HepG2 (cell line): ENCODE results near the gene COL6A6.

ENCODE experiments used
- ATF6 ChIP-seq: sonication (generic); formaldehyde crosslinking; conservative IDR thresholded peaks from 2 replicates; pipeline ENCODE4 v1.4.0; 2020; ENCODE audit warnings: missing genetic modification reagents
- ATRX ChIP-seq: sonication (generic); formaldehyde crosslinking; IDR thresholded peaks from 2 replicates; pipeline ENCODE4 v1.4.0; 2020; ENCODE audit warnings: missing genetic modification reagents, borderline replicate concordance
- EP300 ChIP-seq, 3 experiments: sonication (generic) in 1 of 3; formaldehyde crosslinking in 1 of 3; IDR thresholded peaks; 2 replicates each; pipeline versions ENCODE4 v1.5.1 to v1.6.1; 2011 to 2020; ENCODE audit warnings: low read depth in 2 of 3, low read length in 2 of 3, borderline replicate concordance in 1 of 3, improper control_type of control experiment in 1 of 3, mild to moderate bottlenecking in 1 of 3, missing genetic modification reagents in 1 of 3, moderate library complexity in 1 of 3
- HNRNPLL ChIP-seq: fragments of 200-400 bp; formaldehyde crosslinking; IDR thresholded peaks from 2 replicates; pipeline ENCODE4 v1.6.1; 2017; ENCODE audit warnings: mild to moderate bottlenecking, low read depth, low read length; ENCODE audit not compliant: poor library complexity, severe bottlenecking
- KDM5B ChIP-seq: sonication (generic); formaldehyde crosslinking; IDR thresholded peaks from 2 replicates; pipeline ENCODE4 v1.4.0; 2020; ENCODE audit warnings: missing genetic modification reagents, mild to moderate bottlenecking, borderline replicate concordance

GRCh38 chr3:130480736-130481135 lies 36.2 kb upstream of the COL6A6 start:
- TF ChIP-seq HNRNPLL, result no peak
- TF ChIP-seq ATRX (CRISPR knock-in tag), result no peak
- TF ChIP-seq EP300 (IDR thresholded peaks at IDR 0.05; ENCODE audit: low read depth in 2 of 2, low read length in 2 of 2), result no peak
- TF ChIP-seq EP300 (CRISPR knock-in tag; IDR thresholded peaks at IDR 0.05; ENCODE audit: borderline replicate concordance), result no peak
- TF ChIP-seq KDM5B (CRISPR knock-in tag), result no peak
- no peak for TF ChIP-seq ATF6
